Purkinje cell (primary cell): ENCODE measurements around the gene OR13C8. TPM values are rescaled to one million over a fixed set of nuclear protein-coding genes. Genes with fewer than 3 reads are reported as not detected.

Source experiments
- polyA plus RNA-seq: library from polyadenylated mRNA; unstranded; fragments of >200 nt; fragmentation: Nextera tagmentation; gene quantifications from 2 replicates; pipeline ENCODE4 v1.2.1, GENCODE V29; 2014

The OR13C8 gene
- polyA plus RNA-seq, result not detected in 2 replicates

GRCh38 chr9:104568868-104569267, at the start of gene OR13C8:
OR13C8 (plus strand) TSS chr9:104569168; CDS start chr9:104569168, 0 bp downstream.

DNA sequence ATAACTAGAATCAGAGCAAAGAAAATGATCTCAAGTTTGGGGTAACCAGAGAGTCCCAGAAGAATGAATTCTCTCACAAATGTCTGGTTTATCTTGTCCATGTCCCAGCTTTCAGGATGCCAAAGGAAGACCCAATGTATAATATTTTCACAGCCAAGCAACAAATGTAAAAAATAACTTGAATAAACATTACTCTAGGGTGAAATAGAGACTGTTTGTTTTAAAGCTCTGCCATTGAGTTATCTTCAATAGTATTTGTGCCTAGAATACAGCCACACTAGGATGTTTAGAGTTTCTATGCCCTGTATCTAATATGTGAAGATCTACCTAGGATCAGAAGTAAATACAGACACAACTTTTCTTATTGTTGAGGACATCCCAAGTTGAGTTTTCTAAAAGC, 41.9 kb upstream of the OR13C8 start, which contains the start of gene OR13C4:
TSS of gene OR13C4 (minus strand) at position 101 of the 400 bp plus-strand sequence. CDS start at position 101, 0 bp downstream.

DNA sequence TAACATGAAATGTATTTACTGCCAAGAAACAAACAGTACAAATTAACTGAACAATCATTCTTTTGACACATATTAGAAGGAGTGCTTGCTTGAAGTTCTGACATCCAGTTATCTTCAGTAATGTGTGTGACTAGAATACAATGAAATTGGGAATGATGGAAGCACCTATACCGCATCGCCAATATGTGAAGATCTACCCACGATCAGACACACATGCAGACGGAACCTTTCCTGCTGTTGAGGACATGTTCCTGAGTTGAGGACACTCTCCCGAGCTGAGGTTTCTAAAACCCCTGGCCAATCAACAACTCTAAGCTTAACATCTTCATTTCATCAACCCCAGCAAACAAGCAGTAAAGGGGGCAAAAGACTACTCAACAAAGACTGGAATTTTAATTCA, 32.2 kb upstream of the OR13C8 start, which contains the start of gene OR13C3:
TSS of gene OR13C3 (minus strand) at position 101 of the 400 bp plus-strand sequence. CDS start 133 bp downstream, outside the sequence.

DNA sequence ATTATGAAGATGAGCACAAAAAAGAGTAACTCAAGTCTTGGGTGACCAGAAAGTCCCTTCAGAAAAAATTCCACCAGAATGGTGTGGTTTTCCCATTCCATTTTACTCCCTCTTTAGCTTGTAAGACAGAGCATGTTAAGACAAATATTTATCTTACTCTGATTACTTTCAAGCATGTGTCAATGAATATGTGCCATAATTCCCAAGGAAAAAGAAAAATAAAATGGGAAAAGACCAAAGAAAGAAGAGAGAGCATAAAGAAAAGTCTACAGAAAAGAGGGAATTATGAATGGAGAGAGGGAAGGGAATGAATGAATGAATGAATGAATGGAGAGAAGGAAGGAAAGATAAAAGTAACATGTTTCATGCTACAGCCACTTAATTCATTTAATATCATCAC, 30.3 kb downstream of the OR13C8 start, which contains the start of gene OR13C5:
TSS of gene OR13C5 (minus strand) at position 101 of the 400 bp plus-strand sequence. CDS start at position 101, 0 bp downstream.

DNA sequence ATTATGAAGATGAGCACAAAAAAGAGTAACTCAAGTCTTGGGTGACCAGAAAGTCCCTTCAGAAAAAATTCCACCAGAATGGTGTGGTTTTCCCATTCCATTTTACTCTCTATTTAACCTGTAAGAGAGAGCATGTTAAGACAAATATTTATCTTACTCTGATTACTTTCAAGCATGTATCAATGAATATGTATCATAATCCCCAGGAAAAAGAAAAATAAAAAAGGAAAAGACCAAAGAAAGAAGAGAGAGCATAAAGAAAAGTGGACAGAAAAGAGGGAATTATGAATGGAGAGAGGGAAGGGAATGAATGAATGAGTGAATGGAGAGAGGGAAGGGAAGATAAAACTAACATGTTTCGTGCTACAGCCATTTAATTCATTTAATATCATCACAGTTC, 36.6 kb downstream of the OR13C8 start, which contains the start of gene OR13C2:
TSS of gene OR13C2 (minus strand) at position 101 of the 400 bp plus-strand sequence. CDS start at position 101, 0 bp downstream.

DNA sequence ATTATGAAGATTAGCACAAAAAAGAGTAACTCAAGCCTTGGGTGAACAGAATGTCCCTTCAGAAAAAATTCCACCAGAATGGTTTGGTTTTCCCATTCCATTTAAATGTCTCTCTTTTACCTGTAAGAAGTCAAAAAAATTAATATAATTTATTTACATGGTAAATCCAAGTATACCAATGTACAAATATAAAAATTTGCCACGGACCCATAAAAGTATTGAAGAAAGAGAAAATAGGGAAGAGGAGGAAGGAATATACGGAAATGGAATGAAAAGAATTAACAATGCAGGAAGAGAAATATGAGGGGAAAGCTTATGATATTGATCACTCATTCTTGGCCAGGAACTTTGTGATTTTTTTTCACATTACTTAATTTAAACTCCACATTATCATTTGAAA, 49.1 kb downstream of the OR13C8 start, which contains the start of gene OR13C9:
TSS of gene OR13C9 (minus strand) at position 101 of the 400 bp plus-strand sequence. CDS start at position 101, 0 bp downstream.

Other genes with a start within 250 kb of the OR13C8 start
- not detected in 2 replicates for gene OR13F1, start 64.9 kb upstream of the OR13C8 start, polyA plus RNA-seq
- not detected in 2 replicates for gene OR13C4, start 42.0 kb upstream of the OR13C8 start, polyA plus RNA-seq
- gene OR13C3, start 32.3 kb upstream of the OR13C8 start, polyA plus RNA-seq, result 1.7 TPM in 1 of 2 replicates, not detected in the other
- gene OR13C5, start 30.2 kb downstream of the OR13C8 start, polyA plus RNA-seq, result not detected in 2 replicates
- gene OR13C2, start 36.5 kb downstream of the OR13C8 start, polyA plus RNA-seq, result not detected in 2 replicates
- not detected in 2 replicates for gene OR13C9, start 49.0 kb downstream of the OR13C8 start, polyA plus RNA-seq
- not detected in 2 replicates for gene OR13D1, start 125.3 kb downstream of the OR13C8 start, polyA plus RNA-seq
- 84.8 and 101 TPM in 2 replicates for gene NIPSNAP3A, start 178.5 kb downstream of the OR13C8 start, polyA plus RNA-seq
- gene NIPSNAP3B, start 195.0 kb downstream of the OR13C8 start, polyA plus RNA-seq, result 5.2 and 26.4 TPM in 2 replicates